Endothelial cell of umbilical vein (primary cell): ENCODE data around the gene MRPS14. TPM values are rescaled to one million over a fixed set of nuclear protein-coding genes. Genes with fewer than 3 reads are reported as not detected.
A peak's percentile ranks its signal among the peaks of the same experiment; 100 is the strongest.

Source experiments
- Bru-seq: library from RNA; stranded (reverse); fragments of 400-500 nt; gene quantifications from one replicate; lab custom pipeline; 2021; lab: Mats Ljungman, UMichigan
- BruChase-seq, 2 experiments: library from RNA; stranded (reverse); fragments of 400-500 nt; gene quantifications; one replicate each; lab custom pipeline; 2021; lab: Mats Ljungman, UMichigan
- BruUV-seq: library from RNA; stranded (reverse); fragments of 400-500 nt; replicated peaks from 2 replicates; lab custom pipeline; 2021; lab: Mats Ljungman, UMichigan
- CTCF ChIA-PET: fragments of 300-600, 350-600 bp; sonication (Branson Sonifier 250); formaldehyde crosslinking; loops from one replicate; lab custom pipeline; 2021; ENCODE audit warnings: antibody characterized with exemption, inconsistent platforms; lab: Charles Lee
- POLR2A ChIA-PET: fragments of 300-600, 350-600 bp; sonication (Branson Sonifier 250); formaldehyde crosslinking; loops from one replicate; lab custom pipeline; 2021; ENCODE audit warnings: antibody characterized with exemption, inconsistent platforms; lab: Charles Lee
- DNase-seq: peaks from one replicate; pipeline ENCODE4 v3.0.0-alpha.2; 2011; ENCODE audit warnings: low read depth, low spot score
- FAIRE-seq: peaks from 2 replicates; lab custom pipeline; 2011; peaks lifted over from hg19 to GRCh38; lab: Jason Lieb, UNC
- H2AFZ ChIP-seq: 2 replicates; pipeline ENCODE4 v1.6.0; 2012; ENCODE audit warnings: low read depth, low read length, control low read depth, inconsistent platforms
- H3K27ac ChIP-seq: 2 replicates; pipeline ENCODE4 v1.5.1; 2011; ENCODE audit warnings: low read depth, mild to moderate bottlenecking, control low read depth, low read length, moderate library complexity; ENCODE audit not compliant: insufficient read depth
- H3K27me3 ChIP-seq, 2 experiments: 2 replicates each; pipeline versions ENCODE4 v1.6.0 to v1.6.1; 2011; ENCODE audit warnings: low read length in 2 of 2, mixed read lengths in 1 of 2; ENCODE audit not compliant: control insufficient read depth in 2 of 2, insufficient read depth in 2 of 2
- H3K36me3 ChIP-seq, 2 experiments: 2 replicates in 1 of 2; 3 replicates in 1 of 2; pipeline ENCODE4 v1.5.1; 2011; ENCODE audit warnings: low read length in 2 of 2, mild to moderate bottlenecking in 1 of 2, moderate library complexity in 1 of 2; ENCODE audit not compliant: control insufficient read depth in 2 of 2, insufficient read depth in 2 of 2; ENCODE audit errors: extremely low read depth in 1 of 2
- H3K4me1 ChIP-seq: 3 replicates; pipeline ENCODE4 v1.5.1; 2011; ENCODE audit warnings: mild to moderate bottlenecking, low read length; ENCODE audit not compliant: control insufficient read depth, insufficient read depth; ENCODE audit errors: extremely low read depth
- H3K4me2 ChIP-seq: 2 replicates; pipeline ENCODE4 v1.6.1; 2011; ENCODE audit warnings: low read length, control low read depth, mixed read lengths; ENCODE audit not compliant: insufficient read depth
- H3K4me3 ChIP-seq, 3 experiments: fragments of 200-600 bp in 1 of 3; sonication (generic), shearing (Covaris generic) in 1 of 3; replicated peaks in 1 of 3; 2 replicates each; pipeline ENCODE4 v1.5.1; 2011 to 2016; ENCODE audit warnings: control low read depth in 3 of 3, low read length in 3 of 3, mild to moderate bottlenecking in 2 of 3, inconsistent platforms in 1 of 3, low read depth in 1 of 3, moderate library complexity in 1 of 3; ENCODE audit not compliant: insufficient read depth in 1 of 3
- H3K79me2 ChIP-seq: 2 replicates; pipeline ENCODE4 v1.6.0; 2012; ENCODE audit warnings: low read length, inconsistent platforms; ENCODE audit not compliant: control insufficient read depth, insufficient read depth
- H3K9ac ChIP-seq: replicated peaks from 2 replicates; pipeline ENCODE3; 2011; ENCODE audit warnings: low read length, control low read depth; ENCODE audit not compliant: insufficient read depth; ENCODE audit errors: extremely low read depth
- H3K9me1 ChIP-seq: replicated peaks from 3 replicates; pipeline ENCODE4 v1.6.0; 2011; ENCODE audit warnings: mild to moderate bottlenecking, low read length; ENCODE audit not compliant: control insufficient read depth, insufficient read depth; ENCODE audit errors: extremely low read depth
- H3K9me3 ChIP-seq: replicated peaks from 2 replicates; pipeline ENCODE4 v1.5.1; 2012; ENCODE audit warnings: low read length, inconsistent platforms; ENCODE audit not compliant: control insufficient read depth, insufficient read depth
- H4K20me1 ChIP-seq: replicated peaks from 2 replicates; pipeline ENCODE3; 2011; ENCODE audit warnings: mild to moderate bottlenecking, low read length; ENCODE audit not compliant: control insufficient read depth, insufficient read depth; ENCODE audit errors: extremely low read depth
- CTCF ChIP-seq, 2 donors: IDR thresholded peaks; 1 replicate in 1 of 2; 2 replicates in 1 of 2; pipeline ENCODE4 v1.5.1; 2011; ENCODE audit warnings: low read length in 2 of 2, mild to moderate bottlenecking in 2 of 2, moderate library complexity in 2 of 2, control low read depth in 1 of 2, inconsistent platforms in 1 of 2, low read depth in 1 of 2; ENCODE audit not compliant: insufficient read depth in 1 of 2; ENCODE audit errors: extremely low read depth in 1 of 2
- EZH2 ChIP-seq: IDR thresholded peaks from 2 replicates; pipeline ENCODE4 v1.6.1; 2012; ENCODE audit warnings: borderline replicate concordance, low read depth, mild to moderate bottlenecking, moderate library complexity, low read length, inconsistent platforms; ENCODE audit not compliant: severe bottlenecking
- FOS ChIP-seq: IDR thresholded peaks from 2 replicates; pipeline ENCODE4 v1.6.1; 2011; ENCODE audit warnings: mild to moderate bottlenecking, low read length, moderate library complexity, borderline replicate concordance; ENCODE audit not compliant: insufficient read depth
- GATA2 ChIP-seq: IDR thresholded peaks from 2 replicates; pipeline ENCODE4 v1.7.0; 2011; ENCODE audit warnings: low read depth, mild to moderate bottlenecking, moderate library complexity, mixed read lengths, low read length; ENCODE audit not compliant: insufficient read length, insufficient read depth
- JUN ChIP-seq: IDR thresholded peaks from 2 replicates; pipeline ENCODE4 v1.6.1; 2011; ENCODE audit warnings: borderline replicate concordance, low read depth; ENCODE audit not compliant: insufficient read length, insufficient read depth
- MYC ChIP-seq: IDR thresholded peaks from one replicate; pipeline ENCODE4 v1.6.1; 2011; ENCODE audit warnings: mild to moderate bottlenecking, low read depth, low read length
- POLR2A ChIP-seq: IDR thresholded peaks from 2 replicates; pipeline ENCODE4 v1.6.1; 2012; ENCODE audit warnings: low read depth, mild to moderate bottlenecking, control low read depth, low read length
- POLR2AphosphoS5 ChIP-seq: IDR thresholded peaks from 2 replicates; pipeline ENCODE4 v1.6.1; 2012; ENCODE audit warnings: low read depth, mild to moderate bottlenecking, control low read depth, low read length, moderate library complexity; ENCODE audit not compliant: insufficient read depth
- dilution Hi-C: fragments of 300-500 bp; cut with MboI; formaldehyde crosslinking; loops from one replicate; pipeline ENCODE4 v1.15.0; 2019; ENCODE audit warnings: low sequenced_read_pairs; ENCODE audit not compliant: extremely low pct_ligation_motif_present
- intact Hi-C: fragments of 100-400 bp; cut with micrococcal nuclease; formaldehyde crosslinking; loops from one replicate; pipeline ENCODE4 v1.10.0; 2022
- long read RNA-seq: library from polyadenylated mRNA; stranded (forward); transcript quantifications from one replicate; pipeline ENCODE4 v2.0.0, GENCODE V29; 2021
- polyA minus RNA-seq, 3 experiments: library from RNA; depleted of rRNA, polyadenylated mRNA; stranded (reverse); fragments of >200 nt; gene quantifications; 1 replicate in 1 of 3; 2 replicates in 2 of 3; pipeline ENCODE4 v1.2.3, GENCODE V29; 2011
- polyA plus RNA-seq, 4 experiments: library from polyadenylated mRNA; depleted of rRNA in 3 of 4; stranded (reverse) in 3 of 4; unstranded in 1 of 4; fragments of >200 nt; gene quantifications; 2 replicates each; pipeline versions ENCODE4 v1.2.1 to v1.2.3, GENCODE V29; 2011 to 2012; ENCODE audit warnings: missing spikeins in 1 of 4
- total RNA-seq: library from RNA; stranded (reverse); gene quantifications from 2 replicates; pipeline ENCODE4 v1.2.3, GENCODE V29; 2021
- TF ChIP-seq, protein P1 (sequence below): IDR thresholded peaks from 2 replicates; pipeline ENCODE4 v1.6.1; 2011; ENCODE audit not compliant: insufficient read depth, insufficient read length

The MRPS14 gene
- total RNA-seq (31.6 and 31.8 TPM in 2 replicates), polyA plus RNA-seq (24.7 and 29.5 TPM in 2 replicates), polyA minus RNA-seq (15.0 and 20.1 TPM in 2 replicates), Bru-seq, nascent RNA (percentile 75 among the genes with signal in this experiment), BruChase-seq, experiment 1, labeled RNA remaining after a 6-hour chase (percentile 73 among the genes with signal in this experiment), BruChase-seq, experiment 2, labeled RNA remaining after a 2-hour chase (percentile 67 among the genes with signal in this experiment)
- polyA plus RNA-seq (2011; cell fraction: cytosol; rRNA removed): 26.5 and 30.6 TPM in 2 replicates
- polyA plus RNA-seq (2011; cell fraction: nucleus; rRNA removed): 15.9 and 20.6 TPM in 2 replicates
- 34.4 and 43.6 TPM in 2 replicates for polyA plus RNA-seq (2012)
- 12.0 TPM for polyA minus RNA-seq (2011; cell fraction: cytosol; rRNA and poly(A)+ RNA removed)
- polyA minus RNA-seq (2011; cell fraction: nucleus; rRNA and poly(A)+ RNA removed): 10.0 and 13.1 TPM in 2 replicates
- long read RNA-seq, transcript MRPS14-201 (3 exons, 910 nt): minor isoform, 5 of 214 reads
- long read RNA-seq, transcript MRPS14-202 (3 exons, 2,115 nt): major isoform, 185 of 214 reads
- long read RNA-seq, partial matches to known transcripts: 13 of 214 reads
- long read RNA-seq, other reads (novel, unspliced or antisense): 11 of 214 reads

GRCh38 chr1:175023043-175023921, at the start of gene MRPS14:
MRPS14 (minus strand) TSS chr1:175023425; CDS start chr1:175023408, 17 bp downstream.
- peaks cover 0 to 1% of the 10 kb centered on the region in 2 experiments for H3K36me3 ChIP-seq
- TF ChIP-seq POLR2AphosphoS5: peak; percentile 88
- TF ChIP-seq, protein P1, sequence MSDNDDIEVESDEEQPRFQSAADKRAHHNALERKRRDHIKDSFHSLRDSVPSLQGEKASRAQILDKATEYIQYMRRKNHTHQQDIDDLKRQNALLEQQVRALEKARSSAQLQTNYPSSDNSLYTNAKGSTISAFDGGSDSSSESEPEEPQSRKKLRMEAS: no peak
- TF ChIP-seq EZH2: no peak
- TF ChIP-seq MYC: peak; percentile 13
- TF ChIP-seq CTCF (IDR thresholded peaks at IDR 0.05; ENCODE audit: extremely low read depth in 1 of 2, insufficient read depth in 1 of 2, low read depth in 1 of 2, low read length in 2 of 2): no peak
- TF ChIP-seq FOS: no peak
- peak; percentile 77 for TF ChIP-seq POLR2A
- TF ChIP-seq JUN: no peak
- TF ChIP-seq GATA2: no peak
- FAIRE-seq (peak; percentile 98), DNase-seq (peak; percentile 98)
- H3K27me3 ChIP-seq: no peaks in the 10 kb centered on the region
- peak within 1 kb of the TSS; percentile 94 for H2AFZ ChIP-seq
- peak within 1 kb of the TSS; percentile 68 for H3K27ac ChIP-seq
- intact Hi-C loops: loop anchor here (1.0 to 10.0 kb wide), 3 partner anchors 24 to 482 kb away; partner anchors contain the start of gene CACYBP
- H3K79me2 ChIP-seq: peaks cover 28% of the 10 kb centered on the region
- dilution Hi-C loops: no loop called here
- peaks cover 12% of the 10 kb centered on the region for H3K4me1 ChIP-seq
- H3K9me3 ChIP-seq: no peaks in the 10 kb centered on the region
- TSS peak; percentile 94 for BruUV-seq
- ChIA-PET CTCF (interaction anchor here (0.9 to 1.7 kb wide), 9 partner anchors 9 to 253 kb away, joined by 3 to 11 read pairs (median 3); no protein-coding TSS in a partner anchor), POLR2A (interaction anchor here (0.6 to 2.6 kb wide), 3 partner anchors 8 to 232 kb away, joined by 3 to 20 read pairs (median 7); partner anchors contain the start of gene CACYBP)
- peak within 1 kb of the TSS; percentile 91 for H3K9ac ChIP-seq
- H4K20me1 ChIP-seq: no peaks in the 10 kb centered on the region
- peak within 1 kb of the TSS; percentile 83 to 98 (median 96) for H3K4me3 ChIP-seq
- H3K4me2 ChIP-seq: peak within 1 kb of the TSS; percentile 94
- H3K9me1 ChIP-seq: no peaks in the 10 kb centered on the region
